Liver (tissue), 9 donors: Measurements from ENCODE around the gene WDR82. TPM values are rescaled to one million over a fixed set of nuclear protein-coding genes. Genes with fewer than 3 reads are reported as not detected.

ENCODE experiments used
- DNase-seq: peaks from one replicate; pipeline ENCODE4 v3.0.0-alpha.2; 2017; ENCODE audit warnings: low spot score
- H3K27ac ChIP-seq, 2 donors: one replicate each; pipeline ENCODE4 v1.7.0; 2013; ENCODE audit warnings: inconsistent platforms in 2 of 2, low read length in 2 of 2, control low read depth in 1 of 2, low read depth in 1 of 2, mild to moderate bottlenecking in 1 of 2
- H3K27me3 ChIP-seq, 4 donors: one replicate each; pipeline versions ENCODE4 v1.6.1 to v1.7.0; 2013; ENCODE audit warnings: low read length in 3 of 4, inconsistent platforms in 1 of 4, mild to moderate bottlenecking in 1 of 4, moderate library complexity in 1 of 4; ENCODE audit not compliant: control insufficient read depth in 4 of 4, insufficient read depth in 4 of 4
- H3K36me3 ChIP-seq, 4 donors: one replicate each; pipeline versions ENCODE4 v1.6.1 to v1.7.0; 2013; ENCODE audit warnings: low read length in 3 of 4, mild to moderate bottlenecking in 3 of 4, low read depth in 1 of 4, moderate library complexity in 1 of 4; ENCODE audit not compliant: control insufficient read depth in 4 of 4, insufficient read depth in 3 of 4
- H3K4me1 ChIP-seq, 4 donors: one replicate each; pipeline versions ENCODE4 v1.6.1 to v1.7.0; 2013; ENCODE audit warnings: low read length in 3 of 4, mild to moderate bottlenecking in 3 of 4, moderate library complexity in 1 of 4; ENCODE audit not compliant: control insufficient read depth in 4 of 4, insufficient read depth in 4 of 4
- H3K4me3 ChIP-seq, 3 donors: one replicate each; pipeline versions ENCODE4 v1.6.1 to v1.7.0; 2013; ENCODE audit warnings: low read length in 3 of 3, control low read depth in 1 of 3, low read depth in 1 of 3, mild to moderate bottlenecking in 1 of 3
- H3K9ac ChIP-seq, 2 donors: one replicate each; pipeline ENCODE4 v1.7.0; 2013; ENCODE audit warnings: low read length in 2 of 2, mild to moderate bottlenecking in 2 of 2, moderate library complexity in 2 of 2, control low read depth in 1 of 2, low read depth in 1 of 2
- H3K9me3 ChIP-seq, 4 donors: one replicate each; pipeline versions ENCODE4 v1.6.1 to v1.7.0; 2013; ENCODE audit warnings: low read length in 3 of 4; ENCODE audit not compliant: control insufficient read depth in 4 of 4
- ATF3 ChIP-seq: IDR thresholded peaks from 2 replicates; pipeline ENCODE4 v1.6.1; 2016; ENCODE audit warnings: antibody characterized with exemption
- EGR1 ChIP-seq, 2 donors: IDR thresholded peaks; 2 replicates each; pipeline ENCODE4 v1.6.1; 2016 to 2018; ENCODE audit warnings: antibody characterized with exemption in 2 of 2, low read depth in 2 of 2
- FOXA1 ChIP-seq: IDR thresholded peaks from 2 replicates; pipeline ENCODE4 v1.6.1; 2016; ENCODE audit warnings: antibody characterized with exemption
- FOXA2 ChIP-seq: IDR thresholded peaks from 2 replicates; pipeline ENCODE4 v1.6.1; 2016; ENCODE audit warnings: antibody characterized with exemption
- GABPA ChIP-seq, 2 donors: IDR thresholded peaks in 1 of 2; conservative IDR thresholded peaks in 1 of 2; 2 replicates each; pipeline ENCODE4 v1.6.1; 2016; ENCODE audit warnings: antibody characterized with exemption in 2 of 2, mild to moderate bottlenecking in 1 of 2, moderate library complexity in 1 of 2
- HNF4A ChIP-seq, 2 donors: conservative IDR thresholded peaks; 2 replicates each; pipeline ENCODE4 v1.6.1; 2016; ENCODE audit warnings: antibody characterized with exemption in 2 of 2, mild to moderate bottlenecking in 2 of 2
- HNF4G ChIP-seq: IDR thresholded peaks from 2 replicates; pipeline ENCODE4 v1.6.1; 2016; ENCODE audit warnings: antibody characterized with exemption
- JUND ChIP-seq, 2 donors: IDR thresholded peaks; 2 replicates each; pipeline ENCODE4 v1.6.1; 2016; ENCODE audit warnings: antibody characterized with exemption in 2 of 2
- MAX ChIP-seq: IDR thresholded peaks from 2 replicates; pipeline ENCODE4 v1.6.1; 2016; ENCODE audit warnings: antibody characterized with exemption
- NR2F2 ChIP-seq: IDR thresholded peaks from 2 replicates; pipeline ENCODE4 v1.6.1; 2016; ENCODE audit warnings: antibody characterized with exemption
- RAD21 ChIP-seq, 2 donors: IDR thresholded peaks; 2 replicates each; pipeline ENCODE4 v1.6.1; 2016; ENCODE audit warnings: antibody characterized with exemption in 2 of 2, mild to moderate bottlenecking in 2 of 2
- REST ChIP-seq: IDR thresholded peaks from 2 replicates; pipeline ENCODE4 v1.6.1; 2016; ENCODE audit warnings: antibody characterized with exemption, mild to moderate bottlenecking
- RXRA ChIP-seq, 2 donors: IDR thresholded peaks; 2 replicates each; pipeline ENCODE4 v1.6.1; 2017 to 2018; ENCODE audit warnings: antibody characterized with exemption in 2 of 2, mild to moderate bottlenecking in 1 of 2
- SP1 ChIP-seq: IDR thresholded peaks from 2 replicates; pipeline ENCODE4 v1.6.1; 2018; ENCODE audit warnings: antibody characterized with exemption, mild to moderate bottlenecking
- TAF1 ChIP-seq: conservative IDR thresholded peaks from 2 replicates; pipeline ENCODE4 v1.6.1; 2016; ENCODE audit warnings: antibody characterized with exemption, mild to moderate bottlenecking
- YY1 ChIP-seq: IDR thresholded peaks from 2 replicates; pipeline ENCODE4 v1.6.1; 2016; ENCODE audit warnings: antibody characterized with exemption, mild to moderate bottlenecking
- ZBTB33 ChIP-seq: IDR thresholded peaks from 2 replicates; pipeline ENCODE4 v1.6.1; 2016; ENCODE audit warnings: antibody characterized with exemption
- whole genome bisulfite sequencing: extraction: QIAGEN DNeasy Blood & Tissue Kit; methylation state at CpG from one replicate; pipeline ENCODE4 v1.1.7; 2013; 5-methylcytosine and 5-hydroxymethylcytosine counted together
- polyA plus RNA-seq, 2 donors: library from polyadenylated mRNA; stranded (reverse) in 1 of 2; unstranded in 1 of 2; fragments of 200-250 nt in 1 of 2; fragments of >200 nt in 1 of 2; fragmentation: Nextera tagmentation in 1 of 2; extraction: Ambion mirVana in 1 of 2; gene quantifications; one replicate each; pipeline versions ENCODE4 v1.2.1 to v1.2.3, GENCODE V29; 2013 to 2015
- total RNA-seq, 2 donors: library from RNA; depleted of rRNA; stranded (reverse); fragments of >200 nt; gene quantifications; one replicate each; pipeline ENCODE4 v1.2.3, GENCODE V29; 2014
- TF ChIP-seq, protein P1 (sequence below): fragments of 150-350 bp; IDR thresholded peaks from 2 replicates; pipeline ENCODE4 v1.5.1; 2017; ENCODE audit warnings: improper control_type of control experiment, low read depth, low read length; ENCODE audit not compliant: missing input control
- donor health status: healthy.
- donor health status: healthy.
- donor health status: healthy.
- donor health status: healthy.
- donor health status: healthy.

The WDR82 gene
- total and polyA plus RNA-seq, 4 donors, result 4.3 to 44.3 (median 25.5) TPM

GRCh38 chr3:52259035-52259434 is 19.4 kb downstream of the WDR82 start:
- Histone ChIP-seq H3K4me3 (no peak overlapping the region), H3K36me3 (peaks cover 25 to 86% (median 75%) of the 10 kb centered on the region in 4 donors), H3K9ac (no peak overlapping the region), H3K4me1 (no peaks in the 10 kb centered on the region), H3K27me3 (no peaks in the 10 kb centered on the region), H3K9me3 (no peaks in the 10 kb centered on the region), H3K27ac (no peak overlapping the region)
- WGBS, result 88% methylated on average over 1 of the region's 1 CpG
- no peak for TF ChIP-seq RAD21 (IDR thresholded peaks at IDR 0.05)
- TF ChIP-seq FOXA1, result no peak
- no peak for TF ChIP-seq NR2F2
- no peak for TF ChIP-seq JUND (IDR thresholded peaks at IDR 0.05)
- TF ChIP-seq ZBTB33, result no peak
- TF ChIP-seq, protein P1, sequence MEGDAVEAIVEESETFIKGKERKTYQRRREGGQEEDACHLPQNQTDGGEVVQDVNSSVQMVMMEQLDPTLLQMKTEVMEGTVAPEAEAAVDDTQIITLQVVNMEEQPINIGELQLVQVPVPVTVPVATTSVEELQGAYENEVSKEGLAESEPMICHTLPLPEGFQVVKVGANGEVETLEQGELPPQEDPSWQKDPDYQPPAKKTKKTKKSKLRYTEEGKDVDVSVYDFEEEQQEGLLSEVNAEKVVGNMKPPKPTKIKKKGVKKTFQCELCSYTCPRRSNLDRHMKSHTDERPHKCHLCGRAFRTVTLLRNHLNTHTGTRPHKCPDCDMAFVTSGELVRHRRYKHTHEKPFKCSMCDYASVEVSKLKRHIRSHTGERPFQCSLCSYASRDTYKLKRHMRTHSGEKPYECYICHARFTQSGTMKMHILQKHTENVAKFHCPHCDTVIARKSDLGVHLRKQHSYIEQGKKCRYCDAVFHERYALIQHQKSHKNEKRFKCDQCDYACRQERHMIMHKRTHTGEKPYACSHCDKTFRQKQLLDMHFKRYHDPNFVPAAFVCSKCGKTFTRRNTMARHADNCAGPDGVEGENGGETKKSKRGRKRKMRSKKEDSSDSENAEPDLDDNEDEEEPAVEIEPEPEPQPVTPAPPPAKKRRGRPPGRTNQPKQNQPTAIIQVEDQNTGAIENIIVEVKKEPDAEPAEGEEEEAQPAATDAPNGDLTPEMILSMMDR, result no peak
- TF ChIP-seq YY1, result no peak
- TF ChIP-seq HNF4A (conservative IDR thresholded peaks at IDR 0.05), result no peak
- TF ChIP-seq ATF3, result no peak
- TF ChIP-seq HNF4G, result no peak
- no peak for TF ChIP-seq FOXA2
- TF ChIP-seq GABPA (IDR thresholded peaks at IDR 0.05 in 1 of 2, conservative IDR thresholded peaks at IDR 0.05 in 1 of 2), result no peak
- TF ChIP-seq RXRA (IDR thresholded peaks at IDR 0.05), result no peak
- no peak for TF ChIP-seq SP1
- TF ChIP-seq TAF1, result no peak
- TF ChIP-seq EGR1 (IDR thresholded peaks at IDR 0.05; ENCODE audit: low read depth in 2 of 2), result no peak
- TF ChIP-seq REST, result no peak
- no peak for TF ChIP-seq MAX
- no peak for DNase-seq
